SK-MEL-5 (cell line): ENCODE data around the gene MSMO1. TPM values are rescaled to one million over a fixed set of nuclear protein-coding genes. Genes with fewer than 3 reads are reported as not detected.
A peak's percentile ranks its signal among the peaks of the same experiment; 100 is the strongest.

Experiments
- DNase-seq: peaks from one replicate; pipeline ENCODE4 v3.0.0-alpha.2; 2016; ENCODE audit warnings: low read depth, low spot score
- in situ Hi-C: cut with HindIII; loops from 2 replicates; pipeline ENCODE4 v1.10.0; 2016; ENCODE audit warnings: low sequenced_read_pairs, high pct_unique_total_duplicates, low pct_unique_long_range_greater_than_20kb
- small RNA-seq, 2 experiments: library from RNA; depleted of rRNA; stranded (forward); fragments of <200 nt; gene quantifications; one replicate each; pipeline ENCODE3, GENCODE V24; 2014
- total RNA-seq: library from RNA; depleted of rRNA; stranded (reverse); fragments of >200 nt; shearing (Covaris generic); gene quantifications from 2 replicates; pipeline ENCODE4 v1.2.3, GENCODE V29; 2014; rRNA removed

The MSMO1 gene
- total RNA-seq, 1 experiment from 2014 or later = 89.5 TPM

GRCh38 chr4:165378398-165378744 lies 50.9 kb downstream of the MSMO1 start:
- DNase-seq = no peak
- in situ Hi-C loops = no loop called here

GRCh38 chr4:165378745-165379677 lies 51.5 kb downstream of the MSMO1 start, which contains the start of gene CPE:
CPE (plus strand) TSS chr4:165379008; CDS start chr4:165379222, 214 bp downstream.
- in situ Hi-C loops = no loop called here
- peak; percentile 46 for DNase-seq

- in situ Hi-C loops = no loop called here
- DNase-seq = no peak
These were observed 52.2 kb downstream of the MSMO1 start for GRCh38 chr4:165379678-165380064.

- no peak for DNase-seq
- in situ Hi-C loops = no loop called here
These were observed 53.3 kb downstream of the MSMO1 start for GRCh38 chr4:165380805-165381204.

GRCh38 chr4:165381821-165382373 lies 54.4 kb downstream of the MSMO1 start:
- in situ Hi-C loops = no loop called here
- DNase-seq = no peak

- no peak for DNase-seq
- in situ Hi-C loops = no loop called here
These were observed 55.2 kb downstream of the MSMO1 start for GRCh38 chr4:165382640-165383039.

GRCh38 chr4:165383591-165384073 lies 56.2 kb downstream of the MSMO1 start:
- in situ Hi-C loops = no loop called here
- no peak for DNase-seq

- in situ Hi-C loops = no loop called here
- no peak for DNase-seq
These were observed 56.7 kb downstream of the MSMO1 start for GRCh38 chr4:165384186-165384585.

- no peak for DNase-seq
- in situ Hi-C loops = no loop called here
These were observed 57.1 kb downstream of the MSMO1 start for GRCh38 chr4:165384598-165384997.

- DNase-seq = no peak
- in situ Hi-C loops = no loop called here
These were observed 57.7 kb downstream of the MSMO1 start for GRCh38 chr4:165385126-165385525.

- no peak for DNase-seq
- in situ Hi-C loops = no loop called here
These were observed 58.9 kb downstream of the MSMO1 start for GRCh38 chr4:165386328-165386727.

- in situ Hi-C loops = no loop called here
- no peak for DNase-seq
These were observed 61.3 kb downstream of the MSMO1 start for GRCh38 chr4:165388756-165389155.

Small RNA genes within 50 kb of the gene (small RNA-seq; reads per million reads assigned to genes)
- 0 reads per million in 2 experiments for gene MIR578

Other genes starting within 250 kb of the MSMO1 start
- gene TMEM192, start 214.8 kb upstream of the MSMO1 start, total RNA-seq = 56.9 and 57.9 TPM in 2 replicates
- gene KLHL2, start 120.1 kb upstream of the MSMO1 start, total RNA-seq = 13.8 and 17.4 TPM in 2 replicates
- gene CPE, start 51.3 kb downstream of the MSMO1 start, total RNA-seq = 0.29 and 2.0 TPM in 2 replicates